Liver (tissue), 3 donors: Measurements from ENCODE around the gene DUSP1.

Source experiments
- CTCF ChIP-seq: fragments of 150-350 bp; IDR thresholded peaks from 2 replicates; pipeline ENCODE4 v1.5.1; 2017; ENCODE audit warnings: improper control_type of control experiment, low read depth, low read length; ENCODE audit not compliant: missing input control
- EGR1 ChIP-seq, 2 donors: IDR thresholded peaks; 2 replicates each; pipeline ENCODE4 v1.6.1; 2016 to 2018; ENCODE audit warnings: antibody characterized with exemption in 2 of 2, low read depth in 2 of 2
- HNF4G ChIP-seq: IDR thresholded peaks from 2 replicates; pipeline ENCODE4 v1.6.1; 2016; ENCODE audit warnings: antibody characterized with exemption
- YY1 ChIP-seq: IDR thresholded peaks from 2 replicates; pipeline ENCODE4 v1.6.1; 2016; ENCODE audit warnings: antibody characterized with exemption, mild to moderate bottlenecking
- TF ChIP-seq, protein P1 (sequence below): IDR thresholded peaks from 2 replicates; pipeline ENCODE4 v1.6.1; 2016; ENCODE audit warnings: antibody characterized with exemption
- donor health status: healthy.
- donor health status: healthy.

GRCh38 chr5:172793577-172794488 is 22.8 kb upstream of the DUSP1 start:
- TF ChIP-seq CTCF (no peak), YY1 (no peak), EGR1 (IDR thresholded peaks at IDR 0.05; ENCODE audit: low read depth in 2 of 2) (no peak), HNF4G (peak; percentile 67)
- TF ChIP-seq, protein P1, sequence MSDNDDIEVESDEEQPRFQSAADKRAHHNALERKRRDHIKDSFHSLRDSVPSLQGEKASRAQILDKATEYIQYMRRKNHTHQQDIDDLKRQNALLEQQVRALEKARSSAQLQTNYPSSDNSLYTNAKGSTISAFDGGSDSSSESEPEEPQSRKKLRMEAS, result no peak
